PC-3 (cell line): ENCODE results near the gene NTM. TPM values are rescaled to one million over a fixed set of nuclear protein-coding genes. Genes with fewer than 3 reads are reported as not detected.
A peak's percentile ranks its signal among the peaks of the same experiment; 100 is the strongest.
"Not testable (repeated sequence)": the region's sequence is repeated elsewhere in the genome, so short reads cannot be mapped to it uniquely, and the experiment has no call there.

ENCODE experiments used
- ATAC-seq: fragments of 200-7000 bp; cut with Tn5 transposase; 2 replicates; pipeline ENCODE4 v1.9.1; 2020; ENCODE audit warnings: mild to moderate bottlenecking, moderate library complexity
- BruUV-seq: library from RNA; stranded (reverse); fragments of 400-500 nt; replicated peaks from 2 replicates; lab custom pipeline; 2021; lab: Mats Ljungman, UMichigan
- CTCF ChIA-PET: fragments of 300-600 bp; sonication (Branson Sonifier 250); formaldehyde crosslinking; loops from one replicate; lab custom pipeline; 2022; ENCODE audit warnings: antibody characterized with exemption; lab: Charles Lee
- POLR2A ChIA-PET: fragments of 300-600 bp; sonication (Branson Sonifier 250); formaldehyde crosslinking; loops from one replicate; lab custom pipeline; 2022; ENCODE audit warnings: antibody characterized with exemption; ENCODE audit not compliant: unreplicated experiment; lab: Charles Lee
- DNase-seq: peaks from one replicate; pipeline ENCODE4 v3.0.0-alpha.2; 2015
- H2AFZ ChIP-seq: fragments of 300-600 bp; sonication (generic); 2 replicates; pipeline ENCODE4 v1.6.0; 2016; ENCODE audit warnings: antibody characterized with exemption, low read length
- H3F3A ChIP-seq: fragments of 300-600 bp; sonication (generic); one replicate; pipeline ENCODE4 v1.6.0; 2017; ENCODE audit warnings: antibody characterized with exemption, low read length, control low read depth, mild to moderate bottlenecking; ENCODE audit not compliant: unreplicated experiment
- H3K27ac ChIP-seq: fragments of 300-600 bp; sonication (generic); 2 replicates; pipeline ENCODE4 v1.5.1; 2016; ENCODE audit warnings: mild to moderate bottlenecking, low read length
- H3K27me3 ChIP-seq: fragments of 300-600 bp; sonication (generic); 2 replicates; pipeline ENCODE4 v1.6.1; 2016; ENCODE audit warnings: low read length, mixed read lengths
- H3K36me3 ChIP-seq: fragments of 300-600 bp; sonication (generic); 2 replicates; pipeline ENCODE4 v1.6.1; 2016; ENCODE audit warnings: low read depth, mixed run types, low read length, mixed read lengths
- H3K4me1 ChIP-seq: fragments of 300-600 bp; sonication (generic); 2 replicates; pipeline ENCODE4 v1.5.1; 2016; ENCODE audit warnings: low read length; ENCODE audit not compliant: insufficient read depth
- H3K4me2 ChIP-seq: fragments of 300-600 bp; sonication (generic); 2 replicates; pipeline ENCODE4 v1.6.0; 2016; ENCODE audit warnings: low read length
- H3K4me3 ChIP-seq: fragments of 300-600 bp; sonication (generic); 2 replicates; pipeline ENCODE4 v1.5.1; 2016; ENCODE audit warnings: mild to moderate bottlenecking, low read length, mixed read lengths
- H3K79me2 ChIP-seq: fragments of 300-600 bp; sonication (generic); 2 replicates; pipeline ENCODE4 v1.6.1; 2017; ENCODE audit warnings: low read length, mixed read lengths
- H3K9ac ChIP-seq: fragments of 300-600 bp; sonication (generic); 2 replicates; pipeline ENCODE4 v1.6.0; 2016; ENCODE audit warnings: mild to moderate bottlenecking, low read length
- H3K9me2 ChIP-seq: fragments of 300-600 bp; sonication (generic); replicated peaks from 2 replicates; pipeline ENCODE4 v1.6.1; 2016; ENCODE audit warnings: mixed run types, low read length, mixed read lengths
- H3K9me3 ChIP-seq: fragments of 300-600 bp; sonication (generic); 2 replicates; pipeline ENCODE4 v1.6.1; 2016; ENCODE audit warnings: low read length, mixed read lengths
- H4K20me1 ChIP-seq: fragments of 300-600 bp; sonication (generic); 2 replicates; pipeline ENCODE4 v1.6.1; 2016; ENCODE audit warnings: low read length, mixed read lengths
- CTCF ChIP-seq: fragments of 300-600 bp; sonication (generic); conservative IDR thresholded peaks from 2 replicates; pipeline ENCODE4 v1.5.1; 2017; ENCODE audit warnings: antibody characterized with exemption, low read depth, mild to moderate bottlenecking, low read length
- EZH2 ChIP-seq: fragments of 300-600 bp; sonication (generic); IDR thresholded peaks from one replicate; pipeline ENCODE4 v1.6.1; 2017; ENCODE audit warnings: antibody characterized with exemption, mild to moderate bottlenecking, low read length; ENCODE audit not compliant: unreplicated experiment
- EZH2phosphoT487 ChIP-seq: fragments of 300-600 bp; sonication (generic); IDR thresholded peaks from 2 replicates; pipeline ENCODE4 v1.6.1; 2018; ENCODE audit warnings: mild to moderate bottlenecking, antibody characterized with exemption, low read length, borderline replicate concordance
- intact Hi-C: fragments of 100-400 bp; cut with micrococcal nuclease; formaldehyde crosslinking; loops from 2 replicates; pipeline ENCODE4 v1.9.0; 2023
- total RNA-seq: library from RNA; depleted of rRNA; stranded (reverse); fragments of >200 nt; gene quantifications from 2 replicates; pipeline ENCODE4 v1.2.3, GENCODE V29; 2014

Gene NTM
- total RNA-seq, 1 experiment from 2014 or later: not detected

GRCh38 chr11:131422029-131422428, 51.6 kb downstream of the NTM start:
- no peak for TF ChIP-seq EZH2phosphoT487
- TF ChIP-seq EZH2: no peak
- no peak for TF ChIP-seq CTCF
- Histone ChIP-seq H3K4me1 (no peaks in the 10 kb centered on the region), H3K27me3 (peaks cover 40% of the 10 kb centered on the region), H3K9me2 (no peaks in the 10 kb centered on the region), H3K36me3 (no peaks in the 10 kb centered on the region), H3K9ac (no peak overlapping the region), H3K9me3 (no peaks in the 10 kb centered on the region), H4K20me1 (no peaks in the 10 kb centered on the region), H3K79me2 (no peaks in the 10 kb centered on the region), H3K4me3 (no peak overlapping the region), H3F3A (no peaks in the 10 kb centered on the region), H3K27ac (no peak overlapping the region), H3K4me2 (no peak overlapping the region), H2AFZ (no peak overlapping the region)
- no TSS peak for BruUV-seq
- ChIA-PET POLR2A (no interaction called here), CTCF (no interaction called here)
- intact Hi-C loops: no loop called here
- ATAC-seq (no peak), DNase-seq (no peak)

GRCh38 chr11:131422496-131422895, 52.1 kb downstream of the NTM start:
- intact Hi-C loops: no loop called here
- no peaks in the 10 kb centered on the region for H3K4me1 ChIP-seq
- TF ChIP-seq EZH2: no peak
- TF ChIP-seq CTCF: no peak
- no peak for TF ChIP-seq EZH2phosphoT487
- no peaks in the 10 kb centered on the region for H3K9me2 ChIP-seq
- CTCF ChIA-PET: no interaction called here
- ATAC-seq (no peak), DNase-seq (no peak)
- no peak overlapping the region for H3K27ac ChIP-seq
- H4K20me1 ChIP-seq: no peaks in the 10 kb centered on the region
- H3K9ac ChIP-seq: no peak overlapping the region
- H3K79me2 ChIP-seq: no peaks in the 10 kb centered on the region
- H2AFZ ChIP-seq: no peak overlapping the region
- H3K9me3 ChIP-seq: no peaks in the 10 kb centered on the region
- no peak overlapping the region for H3K4me3 ChIP-seq
- no TSS peak for BruUV-seq
- H3F3A ChIP-seq: no peaks in the 10 kb centered on the region
- no peak overlapping the region for H3K4me2 ChIP-seq
- peaks cover 40% of the 10 kb centered on the region for H3K27me3 ChIP-seq
- POLR2A ChIA-PET: no interaction called here
- H3K36me3 ChIP-seq: no peaks in the 10 kb centered on the region

- peak; percentile 62 for DNase-seq
- no peaks in the 10 kb centered on the region for H3K36me3 ChIP-seq
- H3K4me1 ChIP-seq: no peaks in the 10 kb centered on the region
- no peaks in the 10 kb centered on the region for H3K79me2 ChIP-seq
- no peaks in the 10 kb centered on the region for H3F3A ChIP-seq
- no peaks in the 10 kb centered on the region for H4K20me1 ChIP-seq
- peaks cover 35% of the 10 kb centered on the region for H3K27me3 ChIP-seq
- no peak overlapping the region for H3K27ac ChIP-seq
- ChIA-PET CTCF (no interaction called here), POLR2A (no interaction called here)
- ATAC-seq: 0 out of 2 replicates have a peak, but pooled peaks have one; percentile 20
- no peak overlapping the region for H3K4me2 ChIP-seq
- no peaks in the 10 kb centered on the region for H3K9me2 ChIP-seq
- TF ChIP-seq EZH2 (no peak), EZH2phosphoT487 (no peak), CTCF (no peak)
- intact Hi-C loops: no loop called here
- H3K4me3 ChIP-seq: no peak overlapping the region
- H2AFZ ChIP-seq: no peak overlapping the region
- H3K9me3 ChIP-seq: no peaks in the 10 kb centered on the region
- BruUV-seq: no TSS peak
- no peak overlapping the region for H3K9ac ChIP-seq
Observed at GRCh38 chr11:131423688-131424087, 53.3 kb downstream of the NTM start.

- POLR2A ChIA-PET, H3K36me3 ChIP-seq, CTCF ChIA-PET, ATAC-seq, H3K9me2 ChIP-seq, H3K27ac ChIP-seq, H3K79me2 ChIP-seq, H3K4me1 ChIP-seq, H3K4me2 ChIP-seq, intact Hi-C loops, H2AFZ ChIP-seq, H3K4me3 ChIP-seq, H3K9ac ChIP-seq, H3K9me3 ChIP-seq, H4K20me1 ChIP-seq, H3F3A ChIP-seq, BruUV-seq, DNase-seq: not testable (repeated sequence)
- H3K27me3 ChIP-seq: peaks cover 29% of the 10 kb centered on the region
Observed at GRCh38 chr11:131424257-131424876, 54.0 kb downstream of the NTM start.
